ENCODE measurements around the gene KRT84. TPM values are rescaled to one million over a fixed set of nuclear protein-coding genes. Genes with fewer than 3 reads are reported as not detected.

Gene KRT84
- total and polyA plus RNA-seq, 7 donors, result not detected

DNA sequence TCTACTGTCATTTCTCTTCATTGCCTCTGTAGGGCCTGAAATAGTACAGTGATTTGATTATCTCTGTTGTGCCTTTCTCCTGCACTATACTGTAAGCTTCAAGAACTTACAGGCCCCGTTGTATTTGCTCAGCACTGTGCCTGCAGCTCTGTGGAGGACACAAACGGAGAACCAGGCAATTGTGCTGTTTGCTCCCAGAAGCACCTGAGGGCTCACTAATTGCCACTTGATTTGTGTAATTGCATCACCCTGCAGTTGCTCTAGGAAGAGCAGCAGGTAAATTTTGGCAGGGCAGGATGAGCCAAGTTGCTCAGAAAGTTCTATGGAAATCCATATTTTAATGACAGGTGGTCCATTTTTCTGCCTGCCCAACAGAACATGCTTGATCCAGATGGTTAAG lies 32.3 kb upstream of the KRT84 start:
- no peak overlapping the region for H3K4me3 ChIP-seq
- peak overlapping the region; percentile 53 to 78 (median 62) for H3K27ac ChIP-seq
- no peak for DNase-seq
- H3K36me3 ChIP-seq, result no peaks in the 10 kb centered on the region
- TF ChIP-seq EP300 (IDR thresholded peaks at IDR 0.05) (no peak), POLR2AphosphoS5 (IDR thresholded peaks at IDR 0.05) (no peak), POLR2A (IDR thresholded peaks at IDR 0.05) (no peak)
- TF ChIP-seq, protein P1, sequence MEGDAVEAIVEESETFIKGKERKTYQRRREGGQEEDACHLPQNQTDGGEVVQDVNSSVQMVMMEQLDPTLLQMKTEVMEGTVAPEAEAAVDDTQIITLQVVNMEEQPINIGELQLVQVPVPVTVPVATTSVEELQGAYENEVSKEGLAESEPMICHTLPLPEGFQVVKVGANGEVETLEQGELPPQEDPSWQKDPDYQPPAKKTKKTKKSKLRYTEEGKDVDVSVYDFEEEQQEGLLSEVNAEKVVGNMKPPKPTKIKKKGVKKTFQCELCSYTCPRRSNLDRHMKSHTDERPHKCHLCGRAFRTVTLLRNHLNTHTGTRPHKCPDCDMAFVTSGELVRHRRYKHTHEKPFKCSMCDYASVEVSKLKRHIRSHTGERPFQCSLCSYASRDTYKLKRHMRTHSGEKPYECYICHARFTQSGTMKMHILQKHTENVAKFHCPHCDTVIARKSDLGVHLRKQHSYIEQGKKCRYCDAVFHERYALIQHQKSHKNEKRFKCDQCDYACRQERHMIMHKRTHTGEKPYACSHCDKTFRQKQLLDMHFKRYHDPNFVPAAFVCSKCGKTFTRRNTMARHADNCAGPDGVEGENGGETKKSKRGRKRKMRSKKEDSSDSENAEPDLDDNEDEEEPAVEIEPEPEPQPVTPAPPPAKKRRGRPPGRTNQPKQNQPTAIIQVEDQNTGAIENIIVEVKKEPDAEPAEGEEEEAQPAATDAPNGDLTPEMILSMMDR (IDR thresholded peaks at IDR 0.05), result no peak
- H3K27me3 ChIP-seq, result no peaks in the 10 kb centered on the region
- no peaks in the 10 kb centered on the region for H3K9me3 ChIP-seq
- H3K4me1 ChIP-seq, result peaks cover 0 to 40% (median 27%) of the 10 kb centered on the region in 4 donors
- WGBS, 2 donors, result 74 to 76% methylated on average over 2 of the region's 2 CpGs
- intact Hi-C loops (cut with DNase I), result no loop called here

DNA sequence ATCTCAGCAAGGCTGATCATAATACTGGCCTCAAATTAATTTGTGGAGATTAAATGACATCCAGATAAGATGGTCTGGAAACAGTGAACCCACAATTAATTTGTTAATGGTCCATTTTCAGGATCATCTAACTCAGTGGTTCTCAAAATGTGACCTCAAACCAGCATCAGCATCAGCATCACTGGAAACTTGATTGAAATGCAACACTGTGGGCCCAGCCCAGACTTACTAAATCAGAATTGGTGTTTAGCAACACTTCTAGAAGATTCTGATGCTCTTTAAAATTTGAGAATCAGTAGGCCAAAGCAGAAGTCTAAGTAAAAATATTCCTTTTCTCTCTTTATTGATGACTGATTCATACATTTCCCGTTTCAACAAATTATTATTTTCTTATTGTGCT lies 31.3 kb upstream of the KRT84 start:
- Histone ChIP-seq H3K4me1 (peaks cover 0 to 37% (median 25%) of the 10 kb centered on the region in 4 donors), H3K9me3 (no peaks in the 10 kb centered on the region), H3K27me3 (no peaks in the 10 kb centered on the region), H3K36me3 (no peaks in the 10 kb centered on the region), H3K27ac (peak overlapping the region; percentile 53 to 78 (median 62)), H3K4me3 (no peak overlapping the region)
- WGBS, 2 donors, result 88 to 92% methylated on average over 1 of the region's 1 CpG
- DNase-seq, result no peak
- intact Hi-C loops (cut with DNase I), result no loop called here
- TF ChIP-seq, protein P1 (IDR thresholded peaks at IDR 0.05), result no peak
- TF ChIP-seq POLR2A (IDR thresholded peaks at IDR 0.05) (no peak), POLR2AphosphoS5 (IDR thresholded peaks at IDR 0.05) (no peak), EP300 (IDR thresholded peaks at IDR 0.05) (no peak)

DNA sequence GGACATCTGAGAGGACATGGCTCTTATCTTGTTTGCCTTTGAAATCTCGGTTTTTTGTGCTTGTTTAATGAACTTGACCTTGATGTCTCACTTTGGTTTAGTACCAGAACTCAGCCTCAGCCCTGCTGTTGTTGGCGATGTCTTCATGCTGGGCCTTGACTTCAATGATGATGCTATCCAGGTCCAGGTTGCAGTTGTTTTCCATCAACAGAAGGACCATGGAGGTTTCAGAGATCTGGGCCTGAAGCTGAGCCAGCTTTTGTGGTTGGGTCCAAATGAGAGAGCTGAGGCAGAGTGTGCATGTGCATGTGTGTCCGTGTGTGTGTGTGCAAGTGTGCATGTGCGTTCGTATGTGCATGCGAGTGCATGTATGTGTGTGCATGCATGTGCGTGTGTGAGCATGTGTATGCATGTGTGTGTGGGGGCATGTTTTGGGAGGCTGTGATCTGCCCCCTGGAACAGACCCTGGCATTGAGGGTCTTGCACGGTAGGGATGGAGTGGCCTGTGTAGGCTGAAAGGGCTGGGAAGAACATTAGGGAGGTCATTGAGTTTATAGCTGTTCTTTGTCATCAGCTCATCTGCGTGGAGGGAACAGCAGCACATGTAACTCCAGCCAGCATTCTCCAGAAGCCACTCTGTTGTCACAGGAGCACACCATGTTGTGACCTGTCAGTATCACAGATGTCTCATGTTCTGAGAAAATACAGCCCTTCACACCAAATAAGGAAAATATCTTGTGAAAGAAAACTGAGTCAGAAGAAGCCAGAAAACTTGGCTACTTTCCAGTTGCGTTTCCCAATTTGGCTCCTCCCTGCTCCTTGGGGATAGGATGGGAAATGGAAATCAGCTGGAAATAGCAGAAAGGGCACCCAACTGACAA lies 30.7 kb upstream of the KRT84 start:
- no peak overlapping the region for H3K4me3 ChIP-seq
- no peaks in the 10 kb centered on the region for H3K36me3 ChIP-seq
- TF ChIP-seq POLR2AphosphoS5 (IDR thresholded peaks at IDR 0.05) (peak; percentile 84 to 92 (median 90)), EP300 (IDR thresholded peaks at IDR 0.05) (peak in 2 of 4 donors; percentile 26 to 66), POLR2A (IDR thresholded peaks at IDR 0.05) (no peak)
- TF ChIP-seq, protein P1 (IDR thresholded peaks at IDR 0.05), result no peak
- DNase-seq, result peak; percentile 90
- H3K27me3 ChIP-seq, result no peaks in the 10 kb centered on the region
- 66 to 71% methylated on average over 10 of the region's 10 CpGs for WGBS, 2 donors
- H3K9me3 ChIP-seq, result no peaks in the 10 kb centered on the region
- peaks cover 0 to 42% (median 27%) of the 10 kb centered on the region in 4 donors for H3K4me1 ChIP-seq
- H3K27ac ChIP-seq, result peak overlapping the region; percentile 60 to 78 (median 66)
- intact Hi-C loops (cut with DNase I), result no loop called here

DNA sequence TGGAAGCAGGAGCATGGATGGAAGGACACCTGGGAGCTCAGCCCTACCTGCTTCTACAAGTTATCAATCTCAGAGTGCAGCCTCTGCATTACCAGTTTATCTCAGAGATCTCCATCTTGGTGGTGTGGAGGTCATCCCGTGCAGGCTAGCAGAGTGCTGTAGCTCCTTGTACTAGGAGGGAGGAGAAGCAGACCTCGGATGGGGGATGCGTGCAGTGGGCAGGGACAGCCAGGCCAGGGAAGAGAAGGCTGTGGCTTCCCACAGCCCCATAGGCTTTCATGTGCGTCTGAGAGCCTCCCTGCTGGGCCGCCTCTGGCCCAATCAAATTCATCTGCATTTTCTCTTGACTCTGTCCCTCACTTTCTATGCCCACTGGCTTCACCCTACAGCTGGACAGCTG lies 29.5 kb upstream of the KRT84 start:
- H3K27ac ChIP-seq, result peak overlapping the region; percentile 60 to 78 (median 66)
- DNase-seq, result no peak
- H3K27me3 ChIP-seq, result no peaks in the 10 kb centered on the region
- TF ChIP-seq, protein P1 (IDR thresholded peaks at IDR 0.05), result no peak
- TF ChIP-seq POLR2A (IDR thresholded peaks at IDR 0.05), result no peak
- H3K9me3 ChIP-seq, result no peaks in the 10 kb centered on the region
- 73 to 79% methylated on average over 5 of the region's 5 CpGs for WGBS, 2 donors
- intact Hi-C loops (cut with DNase I), result no loop called here
- H3K36me3 ChIP-seq, result no peaks in the 10 kb centered on the region
- no peak overlapping the region for H3K4me3 ChIP-seq
- peaks cover 0 to 46% (median 29%) of the 10 kb centered on the region in 4 donors for H3K4me1 ChIP-seq

All from sigmoid colon (tissue), 7 donors.